HEK293 (cell line): ENCODE measurements around the gene RPL15.
A peak's percentile ranks its signal among the peaks of the same experiment; 100 is the strongest.

Experiments
- GLIS2 ChIP-seq: fragments of 450-650 bp; formaldehyde crosslinking; IDR thresholded peaks from 2 replicates; pipeline ENCODE4 v1.5.1; 2016; ENCODE audit warnings: missing biosample characterization, missing genetic modification characterization
- IKZF3 ChIP-seq: fragments of 450-650 bp; IDR thresholded peaks from 2 replicates; pipeline ENCODE4 v1.5.0; 2018; ENCODE audit warnings: missing biosample characterization, mild to moderate bottlenecking, missing genetic modification characterization, moderate library complexity
- MZF1 ChIP-seq: fragments of 450-650 bp; formaldehyde crosslinking; IDR thresholded peaks from 2 replicates; pipeline ENCODE4 v1.5.1; 2017; ENCODE audit warnings: missing biosample characterization, missing genetic modification characterization, borderline replicate concordance
- SALL2 ChIP-seq: fragments of 450-650 bp; formaldehyde crosslinking; IDR thresholded peaks from 2 replicates; pipeline ENCODE4 v1.5.0; 2017; ENCODE audit warnings: missing biosample characterization, mild to moderate bottlenecking, missing genetic modification characterization, borderline replicate concordance
- SP2 ChIP-seq: fragments of 450-650 bp; formaldehyde crosslinking; IDR thresholded peaks from 2 replicates; pipeline ENCODE4 v1.5.1; 2016; ENCODE audit warnings: missing biosample characterization, missing genetic modification characterization
- ZBTB49 ChIP-seq: fragments of 450-650 bp; formaldehyde crosslinking; IDR thresholded peaks from 2 replicates; pipeline ENCODE4 v1.5.1; 2016; ENCODE audit warnings: missing biosample characterization, missing genetic modification characterization, low read depth
- ZFP41 ChIP-seq: fragments of 450-650 bp; formaldehyde crosslinking; IDR thresholded peaks from 2 replicates; pipeline ENCODE4 v1.5.1; 2016; ENCODE audit warnings: missing biosample characterization, missing genetic modification characterization, borderline replicate concordance
- ZNF121 ChIP-seq: fragments of 450-650 bp; formaldehyde crosslinking; IDR thresholded peaks from 2 replicates; pipeline ENCODE4 v1.5.1; 2016; ENCODE audit warnings: missing biosample characterization, missing genetic modification characterization
- ZNF155 ChIP-seq: fragments of 450-650 bp; formaldehyde crosslinking; IDR thresholded peaks from 2 replicates; pipeline ENCODE4 v1.5.1; 2016; ENCODE audit warnings: missing biosample characterization, missing genetic modification characterization
- ZNF2 ChIP-seq: fragments of 450-650 bp; formaldehyde crosslinking; IDR thresholded peaks from 2 replicates; pipeline ENCODE4 v1.5.1; 2016; ENCODE audit warnings: missing biosample characterization, missing genetic modification characterization
- ZNF239 ChIP-seq: fragments of 450-650 bp; formaldehyde crosslinking; IDR thresholded peaks from 2 replicates; pipeline ENCODE4 v1.5.1; 2016; ENCODE audit warnings: missing biosample characterization, missing genetic modification characterization
- ZNF302 ChIP-seq: fragments of 450-650 bp; formaldehyde crosslinking; IDR thresholded peaks from 2 replicates; pipeline ENCODE4 v1.5.1; 2016; ENCODE audit warnings: missing biosample characterization, missing genetic modification characterization, low read depth
- ZNF311 ChIP-seq: fragments of 450-650 bp; formaldehyde crosslinking; IDR thresholded peaks from 2 replicates; pipeline ENCODE4 v1.5.1; 2017; ENCODE audit warnings: missing biosample characterization, missing genetic modification characterization, borderline replicate concordance
- ZNF366 ChIP-seq: fragments of 450-650 bp; formaldehyde crosslinking; conservative IDR thresholded peaks from 2 replicates; pipeline ENCODE4 v1.5.1; 2016; ENCODE audit warnings: missing biosample characterization, missing genetic modification characterization
- ZNF404 ChIP-seq: fragments of 450-650 bp; formaldehyde crosslinking; IDR thresholded peaks from 2 replicates; pipeline ENCODE4 v1.5.1; 2017; ENCODE audit warnings: missing biosample characterization, missing genetic modification characterization
- ZNF501 ChIP-seq: fragments of 450-650 bp; formaldehyde crosslinking; IDR thresholded peaks from 2 replicates; pipeline ENCODE4 v1.5.1; 2016; ENCODE audit warnings: missing biosample characterization, missing genetic modification characterization
- ZNF529 ChIP-seq: fragments of 450-650 bp; formaldehyde crosslinking; IDR thresholded peaks from 2 replicates; pipeline ENCODE4 v1.5.1; 2017; ENCODE audit warnings: missing genetic modification characterization, missing biosample characterization; ENCODE audit not compliant: insufficient replicate concordance
- ZNF560 ChIP-seq: fragments of 450-650 bp; formaldehyde crosslinking; IDR thresholded peaks from 2 replicates; pipeline ENCODE4 v1.5.1; 2017; ENCODE audit warnings: missing biosample characterization, missing genetic modification characterization, borderline replicate concordance
- ZNF585B ChIP-seq: fragments of 450-650 bp; formaldehyde crosslinking; IDR thresholded peaks from 2 replicates; pipeline ENCODE4 v1.5.1; 2016; ENCODE audit warnings: missing biosample characterization, missing genetic modification characterization
- ZNF600 ChIP-seq: fragments of 450-650 bp; formaldehyde crosslinking; IDR thresholded peaks from 2 replicates; pipeline ENCODE4 v1.5.1; 2016; ENCODE audit warnings: missing biosample characterization, missing genetic modification characterization
- ZNF626 ChIP-seq: fragments of 450-650 bp; sonication (Bioruptor Pico); formaldehyde crosslinking; IDR thresholded peaks from 2 replicates; pipeline ENCODE4 v1.5.1; 2018; ENCODE audit warnings: missing biosample characterization, missing genetic modification characterization, inconsistent platforms
- ZNF645 ChIP-seq: fragments of 450-650 bp; formaldehyde crosslinking; IDR thresholded peaks from 2 replicates; pipeline ENCODE4; 2016; ENCODE audit warnings: missing biosample characterization, missing genetic modification characterization
- ZNF654 ChIP-seq: fragments of 450-650 bp; formaldehyde crosslinking; IDR thresholded peaks from 2 replicates; pipeline ENCODE4 v1.5.1; 2016; ENCODE audit warnings: low read depth, missing biosample characterization, missing genetic modification characterization
- ZNF701 ChIP-seq: fragments of 450-650 bp; formaldehyde crosslinking; IDR thresholded peaks from 2 replicates; pipeline ENCODE4 v1.5.1; 2016; ENCODE audit warnings: missing biosample characterization, missing genetic modification characterization
- ZNF843 ChIP-seq: fragments of 450-650 bp; formaldehyde crosslinking; IDR thresholded peaks from 2 replicates; pipeline ENCODE4 v1.5.1; 2016; ENCODE audit warnings: missing biosample characterization, missing genetic modification characterization
- ZSCAN4 ChIP-seq: fragments of 450-650 bp; formaldehyde crosslinking; IDR thresholded peaks from 2 replicates; pipeline ENCODE4 v1.5.1; 2017; ENCODE audit warnings: missing biosample characterization, missing genetic modification characterization
- TF ChIP-seq, protein P1 (sequence below): fragments of 450-650 bp; formaldehyde crosslinking; IDR thresholded peaks from 2 replicates; pipeline ENCODE4 v1.5.1; 2016; ENCODE audit warnings: missing biosample characterization, missing genetic modification characterization
- TF ChIP-seq, protein P2 (sequence below): fragments of 450-650 bp; formaldehyde crosslinking; IDR thresholded peaks from 2 replicates; pipeline ENCODE4 v1.5.1; 2017; ENCODE audit warnings: missing biosample characterization, missing genetic modification characterization
- TF ChIP-seq, protein P3 (sequence below): fragments of 450-650 bp; formaldehyde crosslinking; IDR thresholded peaks from 2 replicates; pipeline ENCODE4 v1.5.1; 2016; ENCODE audit warnings: missing biosample characterization, missing genetic modification characterization

The RPL15 gene

DNA sequence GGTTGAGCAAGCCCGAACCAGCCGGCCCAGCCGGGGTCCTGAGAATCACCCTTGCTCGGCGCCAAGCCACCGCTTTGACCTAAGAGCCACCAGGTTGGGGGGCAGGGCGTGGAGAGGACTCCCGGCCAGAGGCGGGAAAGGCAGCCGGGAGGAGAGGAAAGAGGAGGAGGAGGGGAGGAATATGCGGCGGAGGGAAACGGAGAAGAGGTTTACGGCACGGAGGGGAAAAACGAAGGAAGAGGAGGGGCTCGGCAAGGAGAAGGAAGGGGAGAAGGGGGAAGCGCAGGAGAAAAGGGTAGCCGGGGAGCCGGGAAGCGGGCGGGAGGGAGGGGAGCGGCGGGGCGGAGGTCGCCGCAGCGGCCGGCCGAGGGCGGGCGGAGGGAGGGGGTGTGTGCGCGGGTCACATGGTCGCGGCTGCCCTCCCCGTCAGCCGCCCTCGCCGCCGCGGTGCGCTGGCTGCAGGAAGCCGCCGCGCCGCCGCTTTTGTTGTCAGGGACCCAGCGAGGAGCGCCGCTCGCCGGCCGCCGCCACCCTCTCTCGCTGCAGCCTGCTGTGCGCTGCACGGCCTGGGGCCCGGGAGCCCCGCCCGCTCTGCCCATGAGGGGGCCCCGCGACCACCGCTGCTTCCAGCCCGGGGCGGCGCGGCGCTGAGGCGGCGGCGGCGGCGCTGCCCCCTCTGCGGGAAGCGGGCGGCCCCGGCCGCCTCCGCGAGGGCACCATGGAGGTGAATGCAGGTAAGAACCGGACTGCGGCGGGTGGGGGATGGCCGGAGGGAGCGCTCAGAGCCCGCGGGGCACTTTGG is 28.1 kb downstream of the RPL15 start, which contains the start of gene NR1D2 (continued):
- TF ChIP-seq, protein P1, sequence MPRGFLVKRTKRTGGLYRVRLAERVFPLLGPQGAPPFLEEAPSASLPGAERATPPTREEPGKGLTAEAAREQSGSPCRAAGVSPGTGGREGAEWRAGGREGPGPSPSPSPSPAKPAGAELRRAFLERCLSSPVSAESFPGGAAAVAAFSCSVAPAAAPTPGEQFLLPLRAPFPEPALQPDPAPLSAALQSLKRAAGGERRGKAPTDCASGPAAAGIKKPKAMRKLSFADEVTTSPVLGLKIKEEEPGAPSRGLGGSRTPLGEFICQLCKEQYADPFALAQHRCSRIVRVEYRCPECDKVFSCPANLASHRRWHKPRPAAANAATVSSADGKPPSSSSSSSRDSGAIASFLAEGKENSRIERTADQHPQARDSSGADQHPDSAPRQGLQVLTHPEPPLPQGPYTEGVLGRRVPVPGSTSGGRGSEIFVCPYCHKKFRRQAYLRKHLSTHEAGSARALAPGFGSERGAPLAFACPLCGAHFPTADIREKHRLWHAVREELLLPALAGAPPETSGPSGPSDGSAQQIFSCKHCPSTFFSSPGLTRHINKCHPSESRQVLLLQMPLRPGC (tag by site-specific recombination): 0 out of 2 replicates have a peak, but pooled peaks have one; percentile 50
- TF ChIP-seq ZNF302: no peak
- no peak for TF ChIP-seq ZNF404 (tag by site-specific recombination)
- TF ChIP-seq, protein P2, sequence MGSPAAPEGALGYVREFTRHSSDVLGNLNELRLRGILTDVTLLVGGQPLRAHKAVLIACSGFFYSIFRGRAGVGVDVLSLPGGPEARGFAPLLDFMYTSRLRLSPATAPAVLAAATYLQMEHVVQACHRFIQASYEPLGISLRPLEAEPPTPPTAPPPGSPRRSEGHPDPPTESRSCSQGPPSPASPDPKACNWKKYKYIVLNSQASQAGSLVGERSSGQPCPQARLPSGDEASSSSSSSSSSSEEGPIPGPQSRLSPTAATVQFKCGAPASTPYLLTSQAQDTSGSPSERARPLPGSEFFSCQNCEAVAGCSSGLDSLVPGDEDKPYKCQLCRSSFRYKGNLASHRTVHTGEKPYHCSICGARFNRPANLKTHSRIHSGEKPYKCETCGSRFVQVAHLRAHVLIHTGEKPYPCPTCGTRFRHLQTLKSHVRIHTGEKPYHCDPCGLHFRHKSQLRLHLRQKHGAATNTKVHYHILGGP (tag by site-specific recombination): no peak
- TF ChIP-seq MZF1 (tag by site-specific recombination): no peak
- TF ChIP-seq ZFP41 (tag by site-specific recombination): no peak
- no peak for TF ChIP-seq ZNF585B (tag by site-specific recombination)
- TF ChIP-seq SALL2 (tag by site-specific recombination): no peak
- TF ChIP-seq ZNF843 (tag by site-specific recombination): no peak
- TF ChIP-seq GLIS2 (tag by site-specific recombination): peak; percentile 84
- TF ChIP-seq ZNF654 (tag by site-specific recombination): no peak
- TF ChIP-seq IKZF3 (tag by site-specific recombination): peak; percentile 92
- TF ChIP-seq ZNF701 (tag by site-specific recombination): no peak
- TF ChIP-seq ZNF366 (tag by site-specific recombination): peak; percentile 96
- no peak for TF ChIP-seq ZBTB49 (tag by site-specific recombination)
- no peak for TF ChIP-seq ZNF121 (tag by site-specific recombination)
- no peak for TF ChIP-seq ZNF155 (tag by site-specific recombination)
- TF ChIP-seq ZSCAN4 (tag by site-specific recombination): no peak
- 0 out of 2 replicates have a peak, but pooled peaks have one; percentile 66 for TF ChIP-seq ZNF600 (tag by site-specific recombination)
- no peak for TF ChIP-seq ZNF560
- TF ChIP-seq ZNF2 (tag by site-specific recombination): 0 out of 2 replicates have a peak, but pooled peaks have one; percentile 46
- TF ChIP-seq ZNF239 (tag by site-specific recombination): no peak
- TF ChIP-seq SP2 (tag by site-specific recombination): peak; percentile 80
- TF ChIP-seq ZNF529 (tag by site-specific recombination): no peak
- TF ChIP-seq ZNF626: no peak
- no peak for TF ChIP-seq ZNF311 (tag by site-specific recombination)
- no peak for TF ChIP-seq ZNF645 (tag by site-specific recombination)
- 0 out of 2 replicates have a peak, but pooled peaks have one; percentile 61 for TF ChIP-seq ZNF501 (tag by site-specific recombination)
- TF ChIP-seq, protein P3, sequence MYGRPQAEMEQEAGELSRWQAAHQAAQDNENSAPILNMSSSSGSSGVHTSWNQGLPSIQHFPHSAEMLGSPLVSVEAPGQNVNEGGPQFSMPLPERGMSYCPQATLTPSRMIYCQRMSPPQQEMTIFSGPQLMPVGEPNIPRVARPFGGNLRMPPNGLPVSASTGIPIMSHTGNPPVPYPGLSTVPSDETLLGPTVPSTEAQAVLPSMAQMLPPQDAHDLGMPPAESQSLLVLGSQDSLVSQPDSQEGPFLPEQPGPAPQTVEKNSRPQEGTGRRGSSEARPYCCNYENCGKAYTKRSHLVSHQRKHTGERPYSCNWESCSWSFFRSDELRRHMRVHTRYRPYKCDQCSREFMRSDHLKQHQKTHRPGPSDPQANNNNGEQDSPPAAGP: peak; percentile 78; the same call in 1 of the 2 replicates
